Stimulated activated CD8-positive, alpha-beta memory T cell treated with anti-CD3 and anti-CD28 coated beads, Interleukin-7, amount 100 ng/mL, for 48 hours (primary cell): ENCODE data around the gene BEST1.

Source experiments
- DNase-seq, 2 donors: peaks; one replicate each; pipeline ENCODE4 v3.0.0-alpha.2; 2020; ENCODE audit warnings: low read depth in 1 of 2; ENCODE audit errors: extremely low read depth in 1 of 2

Gene BEST1

DNA sequence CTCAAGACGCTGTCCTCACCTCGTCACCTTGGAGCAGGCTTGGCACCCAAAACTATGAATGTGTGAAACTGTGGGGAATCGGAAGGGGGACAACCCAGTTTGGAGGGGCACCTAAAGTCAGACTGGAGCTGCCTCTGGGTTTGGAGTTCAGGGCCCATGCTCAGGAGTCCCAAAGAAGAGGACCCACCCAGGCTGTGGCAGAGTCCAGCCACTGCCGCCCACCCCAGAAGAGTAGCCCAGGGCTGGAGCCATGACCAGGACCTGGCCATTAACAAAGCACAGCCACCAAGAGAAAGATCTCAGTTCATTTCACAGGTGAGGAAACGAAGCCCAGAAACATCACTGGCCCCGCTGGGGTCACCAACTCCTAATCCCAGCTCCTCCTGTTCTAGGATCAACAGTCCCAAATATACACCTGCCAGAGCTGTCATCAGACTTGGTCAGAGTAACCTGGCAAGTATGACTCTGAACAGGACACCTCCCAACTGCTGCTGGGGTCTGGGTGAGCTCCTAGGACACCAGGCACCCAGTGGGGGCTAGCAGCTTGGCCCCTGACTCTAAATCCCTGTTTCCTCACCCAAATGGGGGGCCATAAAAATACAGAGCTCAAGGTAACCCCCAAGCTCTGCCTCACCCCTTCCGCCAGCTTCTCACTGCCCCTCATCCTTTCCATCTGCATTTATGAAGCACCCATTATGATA is 35.5 kb upstream of the BEST1 start:
- no peak for DNase-seq

DNA sequence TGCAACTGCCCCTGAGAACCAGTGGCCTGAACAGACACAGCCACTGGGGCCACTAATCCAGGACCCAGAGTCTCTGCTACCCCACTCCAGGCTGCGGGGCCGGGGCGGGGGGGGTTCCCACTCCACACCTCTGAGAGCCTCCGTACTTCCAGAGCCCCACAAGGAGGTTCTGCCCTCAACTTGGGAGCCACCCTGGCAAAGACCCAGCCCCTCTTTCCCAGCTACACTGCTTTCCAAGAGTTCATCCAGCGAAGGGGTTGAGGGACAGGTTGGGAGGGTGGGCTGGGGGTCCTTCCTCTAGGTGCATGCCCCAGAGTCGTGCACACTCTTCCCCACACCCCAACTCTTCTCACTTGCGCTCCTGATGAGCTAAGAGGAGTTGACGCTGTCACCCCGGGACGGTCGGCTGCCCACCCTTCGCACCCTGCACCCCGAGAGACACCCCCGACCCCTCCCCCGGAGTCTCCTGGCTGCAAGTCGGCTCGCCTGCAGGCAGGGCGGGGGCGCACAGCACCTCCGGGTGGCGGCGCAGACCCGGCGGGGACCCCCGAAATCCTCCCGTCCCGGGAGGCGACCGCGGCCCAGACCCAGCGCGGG is 33.3 kb upstream of the BEST1 start:
- no peak for DNase-seq

DNA sequence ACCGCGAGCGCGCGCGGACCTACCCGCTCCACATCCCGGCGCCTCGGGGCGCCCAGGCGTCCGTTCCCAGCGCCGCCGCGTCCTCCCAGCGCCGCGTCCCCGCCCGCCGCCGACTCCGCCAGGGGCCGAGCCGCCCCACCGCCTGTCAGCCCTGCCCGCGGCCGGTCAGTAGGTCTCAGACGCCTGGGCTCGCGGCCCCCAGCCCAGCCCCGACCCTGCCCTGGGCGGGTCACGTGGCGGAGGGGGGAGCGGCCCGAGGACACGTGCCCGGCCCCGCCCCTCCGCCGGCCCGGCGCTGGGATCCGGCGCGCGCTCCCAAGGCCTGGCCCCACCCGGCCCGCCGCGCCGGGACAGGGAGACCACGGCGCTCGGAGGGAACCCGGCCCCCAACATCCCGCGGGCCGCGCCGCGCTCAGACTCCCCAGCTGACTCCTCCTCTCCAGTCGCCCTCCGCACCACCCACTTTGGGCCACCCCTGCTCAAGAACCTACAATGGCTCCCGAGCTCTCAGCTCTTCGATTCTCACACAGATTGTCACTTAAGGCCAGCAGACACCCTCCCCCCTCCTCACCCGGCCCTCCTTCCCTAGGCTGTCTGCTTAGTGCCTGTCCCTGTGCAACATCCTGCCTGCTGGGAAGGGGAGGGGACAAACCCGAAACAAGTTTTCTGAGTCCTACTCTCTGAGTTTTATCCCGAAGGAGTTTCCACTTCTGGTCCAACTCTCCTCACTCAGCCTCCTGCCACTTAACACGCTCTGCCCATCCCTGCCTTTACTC is 32.6 kb upstream of the BEST1 start, which contains the start of gene RAB3IL1:
TSS of gene RAB3IL1 (minus strand) at position 233 of the 776 bp plus-strand sequence. CDS start at position 34, 199 bp downstream.
- no peak for DNase-seq

DNA sequence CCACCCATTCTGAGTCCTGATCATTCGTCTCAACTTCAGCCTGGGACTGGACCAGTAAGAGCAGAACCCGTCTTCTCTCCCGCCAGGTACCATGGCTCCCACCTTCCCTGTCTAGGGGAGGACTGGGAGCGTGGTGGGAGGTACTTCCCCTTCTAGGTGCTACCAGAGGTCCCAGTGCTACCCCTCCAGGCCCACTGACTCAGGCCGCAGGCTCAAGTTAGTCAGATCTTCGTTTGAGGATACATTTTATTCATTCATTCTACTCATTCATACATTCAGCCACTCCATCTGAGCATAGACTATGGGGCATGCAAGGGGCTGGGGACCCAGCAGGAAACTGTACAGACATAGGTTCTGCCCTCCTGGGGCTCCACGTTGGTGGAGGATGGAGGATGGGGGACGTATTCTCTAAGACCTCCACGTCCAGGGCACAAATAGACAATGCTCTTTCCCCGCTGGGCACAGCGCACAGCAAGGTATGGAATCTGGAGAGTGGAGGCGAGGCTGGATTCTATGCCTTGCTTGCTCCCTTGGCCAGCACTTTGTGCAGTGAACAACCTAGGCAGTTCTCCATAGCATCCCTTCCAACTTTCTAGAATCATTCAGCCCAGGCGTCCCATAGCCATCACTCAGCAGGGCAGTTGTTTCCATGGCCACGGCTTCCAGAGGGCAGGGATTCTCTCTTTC is 31.8 kb upstream of the BEST1 start:
- DNase-seq = no peak

GRCh38 chr11:61918938-61919704 is 31.0 kb upstream of the BEST1 start:
- DNase-seq = no peak

GRCh38 chr11:61919705-61920631 is 30.2 kb upstream of the BEST1 start:
- no peak for DNase-seq

GRCh38 chr11:61921446-61921845 is 28.7 kb upstream of the BEST1 start:
- no peak for DNase-seq

GRCh38 chr11:61922539-61922938 is 27.6 kb upstream of the BEST1 start:
- no peak for DNase-seq

- no peak for DNase-seq
Observed at GRCh38 chr11:61923166-61924063, 26.7 kb upstream of the BEST1 start.

DNA sequence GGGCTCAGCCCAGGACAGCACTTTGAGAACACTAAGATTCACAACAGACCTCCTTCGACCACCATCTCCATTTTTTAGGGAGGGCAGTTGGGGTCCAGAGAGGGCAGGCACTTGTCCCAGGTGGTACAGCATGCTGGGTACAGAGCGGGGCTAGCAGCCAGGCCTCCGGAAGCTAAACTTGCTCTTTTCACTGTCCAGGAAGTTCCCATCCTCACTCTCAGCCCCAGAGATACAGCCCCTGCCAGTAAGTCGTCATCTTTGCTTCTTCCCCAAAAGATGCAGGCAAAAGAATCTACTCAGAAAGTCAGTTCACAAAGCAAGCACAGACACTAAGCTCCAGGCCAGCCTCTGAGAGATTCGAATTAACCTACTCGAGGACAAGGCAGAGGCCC is 26.1 kb upstream of the BEST1 start:
- no peak for DNase-seq

- DNase-seq = no peak
Observed at GRCh38 chr11:61925736-61926135, 24.4 kb upstream of the BEST1 start.

DNA sequence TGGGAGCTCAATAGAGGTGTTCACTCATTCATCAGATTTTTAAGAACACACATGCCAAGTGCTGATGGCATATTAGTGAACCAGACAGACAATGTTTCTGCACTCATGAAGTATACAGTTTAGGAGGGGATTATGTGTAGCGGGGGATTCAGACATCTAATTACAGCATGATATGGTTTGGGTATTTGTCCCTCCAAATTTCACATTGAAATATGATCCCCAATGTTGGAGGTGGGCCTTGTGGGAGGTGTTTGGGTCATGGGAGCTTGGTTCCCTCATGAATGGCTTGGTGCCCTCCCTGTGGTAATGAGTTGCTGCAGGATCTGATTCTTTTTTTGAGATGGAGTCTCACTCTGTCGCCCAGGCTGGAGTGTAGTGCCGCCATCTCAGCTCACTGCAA is 23.9 kb upstream of the BEST1 start:
- no peak for DNase-seq

- DNase-seq = no peak
Observed at GRCh38 chr11:61927501-61927900, 22.6 kb upstream of the BEST1 start.

GRCh38 chr11:61928606-61929005 is 21.5 kb upstream of the BEST1 start:
- no peak for DNase-seq

DNA sequence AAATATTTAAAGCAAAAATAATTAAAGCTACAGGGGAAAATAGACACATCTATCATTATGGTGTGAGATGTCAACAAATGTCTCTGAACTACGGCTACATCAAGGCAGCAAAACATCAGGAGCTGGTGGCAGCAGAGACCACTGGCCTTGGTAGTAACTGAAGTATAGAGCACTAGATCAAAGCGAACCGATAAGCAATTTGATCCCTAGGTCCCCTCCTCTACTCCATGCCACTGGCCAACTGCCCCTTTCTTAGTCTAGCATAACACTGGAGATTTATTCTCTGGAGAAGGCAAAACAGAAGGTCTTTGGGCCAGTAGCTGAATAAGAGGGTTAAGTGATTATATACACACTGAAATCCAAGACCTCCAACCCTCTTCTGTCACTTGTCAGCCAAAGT is 19.2 kb upstream of the BEST1 start:
- DNase-seq = no peak

DNA sequence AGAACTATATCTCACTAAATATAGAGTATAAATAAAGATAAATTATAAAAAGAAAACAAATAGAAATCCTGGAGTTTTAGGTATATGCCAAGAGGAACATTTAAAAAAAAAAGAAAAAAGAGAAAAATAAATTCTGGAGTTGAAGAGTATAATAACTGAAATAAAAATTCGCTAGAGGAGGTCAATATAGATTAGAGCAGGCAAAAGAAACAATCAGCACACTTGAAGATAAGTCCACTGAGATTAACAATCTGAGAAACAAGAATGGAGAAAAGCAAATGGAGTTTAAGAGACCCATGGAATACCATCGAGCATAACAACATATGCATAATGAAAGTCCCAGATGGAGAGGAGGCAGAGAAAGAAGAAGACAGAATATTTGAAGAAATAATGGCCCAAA is 14.3 kb upstream of the BEST1 start:
- DNase-seq = no peak

DNA sequence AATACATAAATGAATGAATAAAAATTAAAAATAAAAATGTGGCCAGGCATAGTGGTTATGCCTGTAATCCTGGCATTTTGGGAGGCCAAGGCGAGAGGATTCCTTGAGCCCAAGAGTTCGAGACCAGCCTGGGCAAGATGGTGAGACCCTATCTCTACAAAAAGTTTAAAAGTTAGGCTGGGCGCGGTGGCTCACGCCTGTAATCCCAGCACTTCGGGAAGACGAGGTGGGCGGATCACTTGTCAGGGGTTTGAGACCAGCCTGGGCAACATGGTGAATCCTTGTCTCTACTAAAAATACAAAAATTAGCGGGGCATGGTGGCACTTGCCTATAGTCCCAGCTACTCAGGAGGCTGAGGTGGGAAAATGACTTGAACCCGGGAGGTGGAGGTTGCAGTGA is 9.7 kb upstream of the BEST1 start:
- DNase-seq = no peak

DNA sequence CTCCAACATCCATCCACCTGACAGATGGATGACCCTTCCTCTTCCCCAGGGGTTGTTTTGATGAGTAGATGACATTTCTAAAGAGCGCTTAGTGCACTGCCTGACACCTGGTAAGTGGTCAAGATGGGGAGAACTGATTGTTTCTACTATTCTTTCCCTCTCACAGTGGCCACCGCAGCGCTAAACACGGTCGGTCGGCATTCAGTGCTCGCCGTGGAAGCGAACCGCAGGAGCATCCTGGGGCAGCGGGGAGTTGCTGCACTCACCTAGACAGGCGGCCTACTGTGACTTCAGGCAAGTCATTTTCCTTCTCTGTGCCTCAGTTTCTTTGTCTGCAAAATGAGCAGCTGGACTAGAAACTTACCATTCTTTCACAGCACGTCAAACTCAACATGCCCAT is 5.0 kb upstream of the BEST1 start:
- DNase-seq = no peak

DNA sequence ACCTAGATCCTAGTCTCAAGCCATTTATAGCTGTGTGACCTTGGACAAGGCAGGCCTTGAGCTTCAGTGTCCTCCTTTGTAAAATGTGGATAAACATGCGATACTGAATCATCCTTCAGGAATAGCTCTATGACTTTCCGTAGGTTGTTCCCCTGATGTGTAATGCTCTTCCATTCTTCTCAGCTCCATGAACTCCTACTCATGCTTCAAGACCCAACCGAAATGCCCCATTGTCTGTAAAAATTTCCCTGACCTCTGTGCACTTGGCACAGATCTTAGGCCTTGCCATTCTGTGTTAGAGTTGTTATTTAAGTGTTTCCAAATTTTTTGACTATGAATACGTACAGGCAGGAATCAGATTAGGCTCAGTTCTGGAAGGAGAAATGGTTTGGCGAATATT is 3.3 kb upstream of the BEST1 start:
- DNase-seq = no peak
